Keratinocyte (primary cell): ENCODE data around the gene HYAL3. TPM values are rescaled to one million over a fixed set of nuclear protein-coding genes. Genes with fewer than 3 reads are reported as not detected.

ENCODE experiments used
- DNase-seq: peaks from one replicate; pipeline ENCODE4 v3.0.0-alpha.2; 2011; ENCODE audit warnings: low read depth, missing footprints, low spot score
- FAIRE-seq: peaks from 2 replicates; lab custom pipeline; 2011; peaks lifted over from hg19 to GRCh38; lab: Jason Lieb, UNC
- H2AFZ ChIP-seq: 2 replicates; pipeline ENCODE4 v1.6.0; 2012; ENCODE audit warnings: low read length, control low read depth, inconsistent platforms; ENCODE audit not compliant: control insufficient read depth
- H3K27ac ChIP-seq: 2 replicates; pipeline ENCODE4 v1.5.1; 2011; ENCODE audit warnings: low read length; ENCODE audit not compliant: control insufficient read depth, insufficient read depth
- H3K27me3 ChIP-seq: 3 replicates; pipeline ENCODE4 v1.6.0; 2011; ENCODE audit warnings: low read length; ENCODE audit not compliant: control insufficient read depth, insufficient read depth; ENCODE audit errors: extremely low read depth
- H3K36me3 ChIP-seq, 2 experiments: 2 replicates in 1 of 2; 3 replicates in 1 of 2; pipeline ENCODE4 v1.5.1; 2011; ENCODE audit warnings: low read length in 2 of 2, mild to moderate bottlenecking in 1 of 2; ENCODE audit not compliant: control insufficient read depth in 2 of 2, insufficient read depth in 2 of 2; ENCODE audit errors: extremely low read depth in 1 of 2
- H3K4me1 ChIP-seq: 3 replicates; pipeline ENCODE4 v1.5.1; 2011; ENCODE audit warnings: low read length; ENCODE audit not compliant: control insufficient read depth, insufficient read depth; ENCODE audit errors: extremely low read depth
- H3K4me2 ChIP-seq: 3 replicates; pipeline ENCODE4 v1.6.0; 2011; ENCODE audit warnings: low read depth, low read length; ENCODE audit not compliant: control insufficient read depth, insufficient read depth; ENCODE audit errors: extremely low read depth
- H3K4me3 ChIP-seq, 3 experiments: fragments of 200-600 bp in 1 of 3; sonication (generic) in 1 of 3; 2 replicates in 2 of 3; 3 replicates in 1 of 3; pipeline ENCODE4 v1.5.1; 2011 to 2016; ENCODE audit warnings: low read length in 3 of 3, mild to moderate bottlenecking in 3 of 3, control low read depth in 2 of 3, inconsistent platforms in 1 of 3, low read depth in 1 of 3, mixed read lengths in 1 of 3, mixed run types in 1 of 3, moderate library complexity in 1 of 3; ENCODE audit not compliant: control insufficient read depth in 2 of 3, insufficient read depth in 2 of 3; ENCODE audit errors: extremely low read depth in 1 of 3
- H3K79me2 ChIP-seq: 2 replicates; pipeline ENCODE4 v1.6.0; 2012; ENCODE audit warnings: low read length; ENCODE audit not compliant: control insufficient read depth, insufficient read depth
- H3K9ac ChIP-seq: 3 replicates; pipeline ENCODE4 v1.6.0; 2011; ENCODE audit warnings: low read length; ENCODE audit not compliant: control insufficient read depth, insufficient read depth; ENCODE audit errors: extremely low read depth
- H3K9me1 ChIP-seq: 3 replicates; pipeline ENCODE4 v1.6.0; 2011; ENCODE audit warnings: low read length; ENCODE audit not compliant: control insufficient read depth, insufficient read depth; ENCODE audit errors: extremely low read depth
- H3K9me3 ChIP-seq: 2 replicates; pipeline ENCODE4 v1.5.1; 2012; ENCODE audit warnings: low read depth, low read length; ENCODE audit not compliant: control insufficient read depth
- H4K20me1 ChIP-seq: 3 replicates; pipeline ENCODE4 v1.6.0; 2011; ENCODE audit warnings: low read length; ENCODE audit not compliant: control insufficient read depth, insufficient read depth; ENCODE audit errors: extremely low read depth
- CTCF ChIP-seq, 3 experiments: IDR thresholded peaks in 1 of 3; conservative IDR thresholded peaks in 1 of 3; optimal IDR thresholded peaks in 1 of 3; 2 replicates in 2 of 3; 3 replicates in 1 of 3; pipeline versions ENCODE3 to v1.5.1; 2011; ENCODE audit warnings: low read length in 3 of 3, mild to moderate bottlenecking in 3 of 3, moderate library complexity in 2 of 3, control low read depth in 1 of 3, inconsistent platforms in 1 of 3; ENCODE audit not compliant: insufficient read depth in 2 of 3; ENCODE audit errors: extremely low read depth in 1 of 3
- EZH2 ChIP-seq: IDR thresholded peaks from one replicate; pipeline ENCODE4 v1.6.1; 2012; ENCODE audit warnings: inconsistent platforms, mild to moderate bottlenecking, low read length, moderate library complexity
- dilution Hi-C: fragments of 300-500 bp; cut with MboI; formaldehyde crosslinking; loops from one replicate; pipeline ENCODE4 v1.7.0; 2020; ENCODE audit warnings: low sequenced_read_pairs; ENCODE audit not compliant: extremely low pct_ligation_motif_present
- polyA plus RNA-seq, 5 experiments: library from polyadenylated mRNA; depleted of rRNA in 3 of 5; stranded (reverse) in 3 of 5; stranded (forward) in 1 of 5; unstranded in 1 of 5; fragments of >200 nt; gene quantifications; 1 replicate in 1 of 5; 2 replicates in 3 of 5; 3 replicates in 1 of 5; pipeline versions ENCODE4 v1.2.1 to v1.2.3, GENCODE V29; 2011 to 2012; ENCODE audit warnings: missing spikeins in 2 of 5, low read depth in 1 of 5, low replicate concordance in 1 of 5

The HYAL3 gene
- polyA plus RNA-seq, 1 donor (not counting 4 experiments of a cell fraction or from before 2014, with no cell fraction given): 6.6 TPM

- no peaks in the 10 kb centered on the region for H3K9me3 ChIP-seq
- H3K4me3 ChIP-seq: no peak overlapping the region
- DNase-seq: no peak
- dilution Hi-C loops: no loop called here
- H3K9ac ChIP-seq: no peak overlapping the region
- H3K36me3 ChIP-seq: peaks cover 19 to 20% of the 10 kb centered on the region in 2 experiments
- H3K27me3 ChIP-seq: no peaks in the 10 kb centered on the region
- H3K4me2 ChIP-seq: no peak overlapping the region
- peaks cover 30% of the 10 kb centered on the region for H3K4me1 ChIP-seq
- FAIRE-seq: no peak
- no peaks in the 10 kb centered on the region for H3K9me1 ChIP-seq
- no peak overlapping the region for H2AFZ ChIP-seq
- TF ChIP-seq EZH2 (no peak), CTCF (optimal IDR thresholded peaks at IDR 0.05 in 1 of 3, IDR thresholded peaks at IDR 0.05 in 1 of 3, conservative IDR thresholded peaks at IDR 0.05 in 1 of 3; ENCODE audit: extremely low read depth in 1 of 3, insufficient read depth in 2 of 3, low read length in 3 of 3) (no peak)
- no peaks in the 10 kb centered on the region for H3K79me2 ChIP-seq
- no peaks in the 10 kb centered on the region for H4K20me1 ChIP-seq
- peak overlapping the region; percentile 20 for H3K27ac ChIP-seq
These were observed 40.2 kb downstream of the HYAL3 start for GRCh38 chr3:50258979-50259378.

- no peak overlapping the region for H3K9ac ChIP-seq
- peaks cover 21 to 26% of the 10 kb centered on the region in 2 experiments for H3K36me3 ChIP-seq
- H3K79me2 ChIP-seq: peaks cover 4% of the 10 kb centered on the region
- TF ChIP-seq EZH2 (no peak), CTCF (optimal IDR thresholded peaks at IDR 0.05 in 1 of 3, IDR thresholded peaks at IDR 0.05 in 1 of 3, conservative IDR thresholded peaks at IDR 0.05 in 1 of 3; ENCODE audit: extremely low read depth in 1 of 3, insufficient read depth in 2 of 3, low read length in 3 of 3) (no peak)
- no peaks in the 10 kb centered on the region for H4K20me1 ChIP-seq
- H3K27me3 ChIP-seq: no peaks in the 10 kb centered on the region
- no peak for FAIRE-seq
- no peak overlapping the region for H3K4me2 ChIP-seq
- no peak overlapping the region for H3K27ac ChIP-seq
- H3K9me3 ChIP-seq: no peaks in the 10 kb centered on the region
- no peak overlapping the region for H2AFZ ChIP-seq
- no peak overlapping the region for H3K4me3 ChIP-seq
- peaks cover 30% of the 10 kb centered on the region for H3K4me1 ChIP-seq
- no peak for DNase-seq
- H3K9me1 ChIP-seq: no peaks in the 10 kb centered on the region
- dilution Hi-C loops: no loop called here
These were observed 41.0 kb downstream of the HYAL3 start for GRCh38 chr3:50258029-50258680.
